ENCODE data around the gene ARHGEF3.

- TF ChIP-seq CTCF (IDR thresholded peaks at IDR 0.05; ENCODE audit: low read depth, low read length) (no peak), EZH2phosphoT487 (IDR thresholded peaks at IDR 0.05; ENCODE audit: low read depth) (no peak)
Observed at GRCh38 chr3:56815589-56815988, 13.8 kb upstream of the ARHGEF3 start.

All from OCI-LY3 (cell line).